Stimulated activated CD8-positive, alpha-beta memory T cell treated with anti-CD3 and anti-CD28 coated beads, Interleukin-15, amount 100 ng/mL, for 4 hours (primary cell): ENCODE results near the gene UCK1.
"Not testable (repeated sequence)": the region's sequence is repeated elsewhere in the genome, so short reads cannot be mapped to it uniquely, and the experiment has no call there.

Source experiments
- DNase-seq, 2 donors: peaks; one replicate each; pipeline ENCODE4 v3.0.0-alpha.2; 2020; ENCODE audit warnings: low read depth in 2 of 2

The UCK1 gene

DNA sequence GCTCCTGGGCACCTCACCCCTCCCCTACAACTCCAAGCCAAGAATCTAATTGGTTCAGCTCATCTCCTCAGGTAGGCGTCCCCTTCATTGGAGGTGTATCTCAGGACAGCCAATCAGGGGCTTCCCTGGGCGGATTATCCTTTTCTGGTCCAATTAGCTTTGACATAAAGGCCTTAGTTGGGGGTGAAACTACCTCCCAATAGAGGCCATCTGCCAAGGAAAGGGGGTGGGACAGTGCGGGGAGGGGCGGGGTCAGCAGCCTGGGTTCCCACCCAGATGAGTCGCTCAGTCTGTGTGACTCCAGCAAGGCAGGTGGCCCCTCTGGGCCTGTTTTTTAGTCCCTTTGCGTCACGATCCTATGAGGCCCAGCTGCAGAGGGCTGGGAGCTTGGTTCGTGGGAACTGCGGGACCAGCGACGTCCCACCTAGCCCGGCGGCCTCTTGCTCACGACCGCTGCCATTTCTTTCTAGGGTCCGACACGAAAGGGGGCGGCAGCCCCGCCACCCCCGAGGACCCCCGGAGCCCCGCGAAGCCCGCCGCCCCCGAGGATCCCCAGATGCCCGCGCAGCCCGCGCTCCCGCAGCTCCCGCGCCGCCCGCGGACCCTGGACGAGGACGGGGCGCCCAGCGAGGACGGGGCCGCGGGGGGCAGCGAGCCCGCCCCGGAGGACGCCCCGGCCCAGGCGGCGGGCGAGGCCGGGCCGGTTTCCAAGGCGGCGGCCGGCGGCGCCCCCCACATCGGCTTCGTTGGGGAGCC is 23.2 kb upstream of the UCK1 start:
- no peak for DNase-seq

DNA sequence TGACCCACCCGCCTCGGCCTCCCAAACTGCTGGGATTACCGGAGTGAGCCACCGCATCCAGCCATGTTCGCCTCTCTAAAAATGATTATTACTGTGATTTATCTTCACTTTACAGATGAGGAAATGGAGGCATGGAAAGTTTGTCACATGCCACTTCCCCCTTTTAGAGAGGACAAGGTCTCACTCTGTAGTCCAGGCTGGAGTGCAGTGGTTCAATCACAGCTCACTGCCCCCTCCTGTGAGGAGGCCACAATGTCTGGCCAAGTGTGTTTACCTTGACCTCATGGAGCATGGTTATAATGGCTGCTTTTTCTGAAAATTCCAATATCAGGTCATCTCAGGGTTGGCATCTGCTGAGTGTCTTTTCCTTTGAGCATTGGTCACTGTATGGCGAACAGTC is 21.0 kb upstream of the UCK1 start:
- DNase-seq = no peak

DNA sequence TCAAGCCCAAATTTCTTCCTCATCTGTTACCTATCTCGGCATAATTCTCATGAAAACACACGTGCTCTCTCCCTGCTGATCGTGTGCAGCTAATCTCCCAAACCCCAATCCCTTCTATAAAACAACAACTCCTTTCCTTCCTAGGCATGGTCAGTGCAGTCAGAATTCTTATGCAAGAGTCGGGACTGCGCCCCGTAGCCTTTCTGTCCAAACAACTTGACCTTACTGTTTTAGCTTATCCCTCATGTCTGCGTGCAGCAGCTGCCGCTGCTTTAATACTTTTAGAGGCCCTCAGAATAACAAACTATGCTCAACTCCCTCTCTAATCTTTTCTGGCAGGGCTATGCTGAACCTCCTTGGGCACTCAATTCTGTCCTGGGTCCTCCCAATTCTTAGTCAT is 19.4 kb upstream of the UCK1 start:
- not testable (repeated sequence) for DNase-seq

DNA sequence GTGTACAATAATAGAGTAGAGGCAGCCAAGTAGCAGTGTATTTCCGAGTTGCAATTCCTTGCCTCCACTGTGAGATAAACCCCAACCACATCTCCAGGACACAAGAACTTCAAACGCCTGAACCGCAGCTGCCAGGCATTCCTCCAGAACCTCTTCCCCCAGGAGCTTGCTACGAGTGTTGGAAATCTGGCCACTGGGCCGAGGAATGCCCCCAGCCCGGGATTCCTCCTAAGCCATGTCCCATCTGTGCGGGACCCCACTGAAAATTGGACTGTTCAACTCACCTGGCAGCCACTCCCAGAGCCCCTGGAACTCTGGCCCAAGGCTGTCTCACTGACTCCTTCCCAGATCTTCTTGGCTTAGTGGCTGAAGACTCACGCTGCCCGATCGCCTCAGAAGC is 18.1 kb upstream of the UCK1 start:
- DNase-seq = not testable (repeated sequence)

GRCh38 chr9:131546336-131547084 is 15.4 kb upstream of the UCK1 start:
- DNase-seq = no peak

DNA sequence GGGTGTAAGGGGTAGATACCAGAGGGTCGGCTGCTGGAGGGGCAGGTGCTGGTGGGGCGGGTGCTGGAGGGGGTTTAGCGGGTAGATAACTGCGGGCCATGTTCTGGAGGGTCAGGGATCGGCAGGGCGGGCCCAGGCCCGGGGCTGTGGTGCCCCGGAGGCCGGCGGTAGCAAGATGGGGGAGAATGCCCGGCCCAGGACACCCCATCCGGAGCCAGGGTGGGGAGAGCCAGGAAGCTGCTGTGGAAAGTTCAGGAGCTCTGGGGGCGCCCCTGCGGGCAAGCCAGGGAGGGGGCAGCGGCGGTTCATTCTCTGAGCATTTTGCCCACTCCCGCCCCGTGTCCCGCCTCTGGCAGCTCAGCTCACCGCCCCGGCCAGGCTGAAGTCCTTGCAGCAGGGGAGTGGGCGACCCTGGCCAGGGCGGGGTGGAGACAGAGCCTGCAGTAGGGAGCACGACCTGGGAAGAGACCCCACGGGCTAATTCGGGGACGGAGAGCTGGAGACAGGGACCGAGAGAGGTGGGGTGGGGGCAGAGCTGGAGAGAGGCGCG is 14.8 kb upstream of the UCK1 start:
- DNase-seq = no peak

- DNase-seq = no peak
Measured at GRCh38 chr9:131545003-131545785, 14.1 kb upstream of the UCK1 start, which contains the start of gene PRRT1B. PRRT1B (plus strand) TSS chr9:131545523; CDS start chr9:131545616, 93 bp downstream.

DNA sequence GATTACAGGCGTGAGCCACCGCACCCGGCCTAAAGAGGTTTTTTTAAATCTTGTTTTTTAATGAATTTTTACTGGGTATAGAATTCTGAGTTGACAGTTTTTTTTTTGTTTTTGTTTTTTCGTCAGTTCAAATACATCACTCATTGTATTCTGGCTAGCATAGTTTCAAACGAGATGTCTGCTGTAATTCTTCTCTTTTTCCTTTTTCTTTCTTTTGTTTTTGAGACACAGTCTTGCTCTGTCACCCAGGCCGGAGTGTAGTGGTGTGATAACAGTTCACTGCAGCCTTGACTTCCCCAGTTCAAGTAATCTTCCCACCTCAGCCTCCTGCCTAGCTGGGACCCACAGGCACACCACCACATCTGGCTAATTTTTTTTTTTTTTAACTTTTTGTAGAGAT is 12.1 kb upstream of the UCK1 start:
- DNase-seq = no peak

- DNase-seq = no peak
Measured at GRCh38 chr9:131539223-131539923, 8.3 kb upstream of the UCK1 start.

- no peak for DNase-seq
Measured at GRCh38 chr9:131537946-131538345, 6.9 kb upstream of the UCK1 start.

GRCh38 chr9:131534721-131535237 is 3.7 kb upstream of the UCK1 start:
- DNase-seq = no peak

DNA sequence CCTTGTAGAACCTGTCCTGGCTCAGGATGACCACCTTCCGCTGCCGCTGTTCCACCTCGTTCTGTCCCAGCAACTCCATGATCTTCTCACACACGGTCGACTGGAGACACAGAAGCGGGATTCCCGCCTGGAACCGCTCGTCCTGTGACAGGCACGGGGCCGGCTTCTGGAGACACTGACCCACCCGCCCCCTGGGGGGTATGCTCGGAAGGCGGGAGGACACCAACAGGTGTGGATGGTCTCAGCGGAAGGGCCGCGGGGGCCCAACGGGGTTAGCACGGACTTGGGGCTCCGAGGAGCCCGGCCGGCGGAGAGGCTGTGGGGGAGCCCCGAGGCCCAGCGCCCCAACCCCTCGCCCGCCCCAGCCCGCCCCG is 530 bp downstream of the UCK1 start:
- no peak for DNase-seq

DNA sequence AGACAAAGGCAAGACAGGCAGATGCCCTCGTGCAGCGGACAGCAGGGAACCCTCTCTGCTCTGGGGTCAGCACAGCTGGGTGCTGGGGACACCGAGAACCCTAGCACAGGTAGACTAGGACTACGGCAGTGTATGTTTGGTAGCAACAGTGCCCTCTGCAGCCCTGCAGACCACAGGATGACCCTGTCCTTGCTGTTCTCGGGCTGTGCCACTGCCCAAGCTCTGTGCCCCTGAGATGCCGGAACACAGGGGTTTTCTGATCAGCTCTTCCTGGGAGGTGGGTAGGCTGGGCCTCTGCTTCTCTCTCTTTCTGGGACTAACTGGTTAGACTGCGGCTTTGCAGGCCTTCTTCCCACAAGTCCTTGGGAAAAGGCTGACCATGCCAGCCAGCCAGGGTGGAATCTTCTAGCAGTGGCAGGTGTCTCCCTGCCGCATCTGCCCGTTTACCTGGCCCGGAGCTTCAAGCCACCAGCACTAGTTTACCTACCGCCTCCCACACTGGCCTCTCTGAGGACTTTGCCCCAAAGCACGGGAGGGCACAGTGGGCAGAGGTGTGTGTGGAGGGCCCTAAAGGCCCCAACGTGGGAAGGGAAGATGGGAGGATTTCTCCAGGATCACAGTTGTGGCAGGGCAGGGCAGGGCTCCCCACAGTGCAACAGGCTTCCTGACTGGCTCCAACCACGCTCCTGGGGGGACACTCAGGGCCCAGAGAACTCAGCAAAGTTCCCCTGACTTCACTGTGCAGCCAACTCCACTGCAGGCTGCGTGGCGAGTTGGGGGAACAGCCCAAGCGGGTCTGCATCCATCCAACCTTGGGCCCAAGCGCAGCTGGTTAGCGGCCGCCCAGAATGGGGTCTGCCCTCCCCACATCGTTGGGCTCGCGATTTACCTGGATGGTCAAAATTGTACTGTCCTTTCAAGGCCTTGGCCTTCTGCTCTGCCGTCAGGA is 1.2 kb downstream of the UCK1 start:
- DNase-seq = no peak

DNA sequence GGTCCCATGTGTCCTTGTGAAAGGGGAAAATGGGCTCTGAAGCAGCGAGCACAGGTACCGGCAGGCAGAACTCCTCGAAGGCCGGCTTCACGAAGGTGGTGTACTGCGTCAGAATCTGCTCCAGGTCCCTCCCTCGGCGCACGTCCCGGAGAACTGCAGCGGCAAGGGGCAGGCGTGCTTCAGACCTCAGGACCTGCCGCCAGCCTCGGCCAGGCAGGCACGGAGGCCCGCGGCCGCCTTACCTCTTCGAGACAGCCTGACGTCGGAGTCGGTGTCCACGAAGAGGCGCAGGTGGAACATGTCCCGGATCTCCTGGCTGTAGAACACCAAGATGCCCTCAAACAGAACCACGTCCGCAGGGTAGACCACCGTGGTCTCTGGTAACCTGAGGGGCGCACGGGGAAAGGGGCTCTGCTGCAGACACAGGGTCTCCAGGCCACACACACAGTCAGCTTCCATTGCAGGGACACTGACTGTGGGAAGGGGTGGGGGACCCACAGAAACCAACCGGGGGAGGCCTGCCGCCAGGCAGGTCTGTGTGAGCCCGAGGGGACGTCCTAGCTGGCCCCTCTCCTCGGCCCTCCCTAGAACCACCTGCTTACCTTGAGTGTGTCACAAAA is 2.1 kb downstream of the UCK1 start:
- no peak for DNase-seq

DNA sequence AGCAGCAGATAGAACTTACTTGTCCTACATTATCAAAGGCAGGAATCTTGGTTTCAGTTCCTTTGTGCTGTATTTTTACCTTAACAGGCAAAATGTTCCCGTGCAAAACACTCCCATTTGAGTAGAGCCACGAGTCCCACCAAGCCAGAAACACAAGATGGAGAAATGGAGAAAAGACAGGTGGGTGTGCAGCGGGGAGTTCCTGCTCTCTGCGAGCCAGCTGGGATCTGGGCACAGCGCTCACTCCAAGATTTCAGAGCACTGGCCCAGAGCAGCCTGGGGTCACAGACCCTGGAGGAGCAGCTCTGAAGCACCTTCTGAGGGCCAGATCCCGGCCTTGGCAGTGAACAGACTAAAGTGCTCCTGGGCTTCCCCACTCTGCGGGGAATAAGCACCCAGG is 2.9 kb downstream of the UCK1 start:
- DNase-seq = no peak

DNA sequence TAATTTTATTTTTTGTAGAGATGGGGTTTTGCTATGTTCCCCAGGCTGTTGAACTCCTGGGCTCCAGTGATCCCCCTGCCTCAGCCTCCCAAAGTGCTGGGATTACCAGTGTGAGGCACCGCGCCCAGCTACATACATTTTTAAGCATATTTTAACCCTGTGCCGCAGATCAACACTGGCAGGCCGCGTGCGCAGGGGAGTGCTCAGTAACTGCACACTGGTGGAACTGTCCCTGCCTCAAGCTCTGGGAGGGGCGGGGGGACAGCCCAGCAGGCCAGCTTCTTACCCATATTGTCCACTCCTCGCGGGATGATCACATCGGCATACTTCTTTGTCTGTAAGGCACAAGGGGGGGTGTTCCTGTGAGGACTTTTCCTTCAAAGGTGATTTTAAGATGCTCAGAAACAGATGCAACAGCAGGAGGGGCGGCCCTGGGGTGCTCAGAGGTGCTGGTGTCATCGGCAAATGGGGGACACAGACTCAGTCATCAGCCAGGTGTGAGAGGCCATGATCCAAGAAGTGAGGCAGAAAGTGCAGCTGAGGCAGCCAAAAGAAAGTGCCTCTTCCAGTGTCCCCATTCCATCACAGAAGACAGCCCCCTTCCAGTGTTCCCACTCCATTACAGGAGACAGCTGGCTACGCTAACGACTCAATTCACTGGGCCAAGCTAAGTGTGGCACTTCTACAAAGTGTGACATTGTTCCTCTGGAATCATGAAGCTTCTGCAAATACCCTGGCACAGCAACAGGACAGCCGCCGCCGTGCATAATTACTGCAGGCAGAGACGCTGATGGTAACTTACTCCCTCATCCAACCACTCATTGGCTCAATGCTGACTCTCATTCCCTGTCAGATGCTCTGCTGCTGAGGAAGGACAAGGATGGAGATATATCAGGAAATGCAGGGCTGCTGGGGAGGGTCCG is 5.2 kb downstream of the UCK1 start:
- DNase-seq = no peak

- DNase-seq = no peak
Measured at GRCh38 chr9:131524665-131525315, 6.3 kb downstream of the UCK1 start.
